ENCODE measurements around the gene ENTPD2.

- TF ChIP-seq, protein P1, sequence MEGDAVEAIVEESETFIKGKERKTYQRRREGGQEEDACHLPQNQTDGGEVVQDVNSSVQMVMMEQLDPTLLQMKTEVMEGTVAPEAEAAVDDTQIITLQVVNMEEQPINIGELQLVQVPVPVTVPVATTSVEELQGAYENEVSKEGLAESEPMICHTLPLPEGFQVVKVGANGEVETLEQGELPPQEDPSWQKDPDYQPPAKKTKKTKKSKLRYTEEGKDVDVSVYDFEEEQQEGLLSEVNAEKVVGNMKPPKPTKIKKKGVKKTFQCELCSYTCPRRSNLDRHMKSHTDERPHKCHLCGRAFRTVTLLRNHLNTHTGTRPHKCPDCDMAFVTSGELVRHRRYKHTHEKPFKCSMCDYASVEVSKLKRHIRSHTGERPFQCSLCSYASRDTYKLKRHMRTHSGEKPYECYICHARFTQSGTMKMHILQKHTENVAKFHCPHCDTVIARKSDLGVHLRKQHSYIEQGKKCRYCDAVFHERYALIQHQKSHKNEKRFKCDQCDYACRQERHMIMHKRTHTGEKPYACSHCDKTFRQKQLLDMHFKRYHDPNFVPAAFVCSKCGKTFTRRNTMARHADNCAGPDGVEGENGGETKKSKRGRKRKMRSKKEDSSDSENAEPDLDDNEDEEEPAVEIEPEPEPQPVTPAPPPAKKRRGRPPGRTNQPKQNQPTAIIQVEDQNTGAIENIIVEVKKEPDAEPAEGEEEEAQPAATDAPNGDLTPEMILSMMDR (IDR thresholded peaks at IDR 0.05): no peak
- no peak for TF ChIP-seq POLR2A (IDR thresholded peaks at IDR 0.05)
These were observed 46.0 kb downstream of the ENTPD2 start for GRCh38 chr9:137007816-137008270.
